GM18520 (cell line): Measurements from ENCODE around the gene GDF3.
"Not testable (repeated sequence)": the region's sequence is repeated elsewhere in the genome, so short reads cannot be mapped to it uniquely, and the experiment has no call there.

Source experiments
- ATAC-seq: cut with Tn5 transposase; IDR thresholded peaks from one replicate; pipeline ENCODE4 v1.9.1; 2021; ENCODE audit not compliant: unreplicated experiment

Gene GDF3

GRCh38 chr12:7695566-7696197 is at the start of gene GDF3:
GDF3 (minus strand) TSS chr12:7695775; CDS start chr12:7695728, 47 bp downstream.
- ATAC-seq: no peak

- ATAC-seq: no peak
These were observed 37.4 kb upstream of the GDF3 start for GRCh38 chr12:7732993-7733392.

- ATAC-seq: no peak
These were observed 35.9 kb upstream of the GDF3 start for GRCh38 chr12:7731486-7731885.

- not testable (repeated sequence) for ATAC-seq
These were observed 35.4 kb upstream of the GDF3 start for GRCh38 chr12:7730984-7731383.

GRCh38 chr12:7729746-7730145 is 34.2 kb upstream of the GDF3 start:
- ATAC-seq: no peak

GRCh38 chr12:7723926-7724325 is 28.4 kb upstream of the GDF3 start:
- no peak for ATAC-seq

- no peak for ATAC-seq
These were observed 24.6 kb upstream of the GDF3 start for GRCh38 chr12:7719946-7720730.

- ATAC-seq: no peak
These were observed 20.8 kb upstream of the GDF3 start for GRCh38 chr12:7716381-7716780.

- no peak for ATAC-seq
These were observed 17.4 kb upstream of the GDF3 start for GRCh38 chr12:7712841-7713442.

GRCh38 chr12:7711133-7711532 is 15.6 kb upstream of the GDF3 start, which contains the start of gene DPPA3:
DPPA3 (plus strand) TSS chr12:7711433; CDS start chr12:7711571, 138 bp downstream.
- no peak for ATAC-seq

GRCh38 chr12:7709969-7710675 is 14.5 kb upstream of the GDF3 start:
- ATAC-seq: no peak

GRCh38 chr12:7705846-7706245 is 10.3 kb upstream of the GDF3 start:
- no peak for ATAC-seq

GRCh38 chr12:7695237-7695560 is 376 bp downstream of the GDF3 start:
- ATAC-seq: no peak

- ATAC-seq: no peak
These were observed 879 bp downstream of the GDF3 start for GRCh38 chr12:7694556-7695236.

- no peak for ATAC-seq
These were observed 1.8 kb downstream of the GDF3 start for GRCh38 chr12:7693793-7694192.

- no peak for ATAC-seq
These were observed 14.0 kb downstream of the GDF3 start for GRCh38 chr12:7681535-7681934.

GRCh38 chr12:7679251-7680045 is 16.1 kb downstream of the GDF3 start:
- ATAC-seq: no peak

- ATAC-seq: no peak
These were observed 16.8 kb downstream of the GDF3 start for GRCh38 chr12:7678744-7679143.

GRCh38 chr12:7677432-7677888 is 18.1 kb downstream of the GDF3 start:
- ATAC-seq: not testable (repeated sequence)

- ATAC-seq: not testable (repeated sequence)
These were observed 20.1 kb downstream of the GDF3 start for GRCh38 chr12:7675455-7675854.
